ENCODE data around the gene SCRT2.
"Not testable (repeated sequence)": the region's sequence is repeated elsewhere in the genome, so short reads cannot be mapped to it uniquely, and the experiment has no call there.

The SCRT2 gene

DNA sequence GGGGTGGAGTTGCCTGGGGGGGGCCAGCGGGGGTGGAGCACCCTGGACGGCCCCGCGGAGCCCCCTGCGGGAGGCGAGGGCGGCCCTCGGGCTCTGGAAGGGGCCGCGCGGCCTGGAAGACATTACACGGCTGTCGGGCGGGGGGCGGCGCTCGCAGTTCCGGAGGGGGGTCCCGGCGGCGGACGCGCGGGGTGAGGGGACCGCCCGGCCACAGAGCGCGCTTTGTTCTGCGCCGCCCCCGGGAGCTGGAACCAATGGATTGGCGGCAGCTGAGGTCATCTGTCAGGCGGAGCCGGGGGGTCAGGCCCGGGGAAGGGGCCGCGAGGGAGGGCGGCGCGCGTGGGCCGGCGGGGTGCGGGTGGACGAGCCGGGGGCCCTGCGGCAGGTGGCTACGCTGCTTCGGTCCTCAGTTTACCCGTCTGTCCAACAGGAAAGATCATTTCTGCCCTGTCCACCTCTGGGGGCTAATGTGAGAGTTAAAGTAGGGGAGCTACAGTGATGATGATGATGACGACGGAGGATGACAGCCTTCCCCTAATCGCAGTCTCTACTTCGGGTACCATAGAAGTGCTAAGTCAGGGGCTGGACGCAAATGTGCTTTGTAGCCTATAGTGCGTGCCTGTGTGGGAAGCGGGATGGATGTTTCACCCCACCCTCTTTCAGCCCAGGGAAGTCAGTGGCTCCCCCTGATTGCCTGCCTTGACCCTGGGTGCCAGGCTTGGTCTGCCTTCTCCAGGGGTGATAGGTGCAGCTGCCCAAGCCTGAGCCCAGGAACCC is 33.0 kb downstream of the SCRT2 start:
- Histone ChIP-seq H3K4me1 (ENCODE audit: insufficient read depth, low read length) (peaks cover 7% of the 10 kb centered on the region), H3K27me3 (ENCODE audit: insufficient read depth, low read length, poor library complexity) (no peaks in the 10 kb centered on the region), H3K36me3 (ENCODE audit: insufficient read depth, low read length) (no peaks in the 10 kb centered on the region), H3K4me3 (ENCODE audit: low read depth in 1 of 2, low read length in 2 of 2) (no peak overlapping the region), H2AFZ (ENCODE audit: low read depth, low read length) (no peak overlapping the region), H4K20me1 (ENCODE audit: insufficient read depth, low read length) (peaks cover 6% of the 10 kb centered on the region; the same call in 1 of the 2 replicates), H3K4me2 (ENCODE audit: insufficient read depth, low read length) (no peak overlapping the region), H3K79me2 (ENCODE audit: insufficient read depth, low read length) (no peaks in the 10 kb centered on the region), H3K9me3 (ENCODE audit: insufficient read depth, low read length, severe bottlenecking) (no peaks in the 10 kb centered on the region), H3K27ac (ENCODE audit: low read length) (no peak overlapping the region), H3K9ac (ENCODE audit: low read depth, low read length) (no peak overlapping the region)
- TF ChIP-seq, protein P1, sequence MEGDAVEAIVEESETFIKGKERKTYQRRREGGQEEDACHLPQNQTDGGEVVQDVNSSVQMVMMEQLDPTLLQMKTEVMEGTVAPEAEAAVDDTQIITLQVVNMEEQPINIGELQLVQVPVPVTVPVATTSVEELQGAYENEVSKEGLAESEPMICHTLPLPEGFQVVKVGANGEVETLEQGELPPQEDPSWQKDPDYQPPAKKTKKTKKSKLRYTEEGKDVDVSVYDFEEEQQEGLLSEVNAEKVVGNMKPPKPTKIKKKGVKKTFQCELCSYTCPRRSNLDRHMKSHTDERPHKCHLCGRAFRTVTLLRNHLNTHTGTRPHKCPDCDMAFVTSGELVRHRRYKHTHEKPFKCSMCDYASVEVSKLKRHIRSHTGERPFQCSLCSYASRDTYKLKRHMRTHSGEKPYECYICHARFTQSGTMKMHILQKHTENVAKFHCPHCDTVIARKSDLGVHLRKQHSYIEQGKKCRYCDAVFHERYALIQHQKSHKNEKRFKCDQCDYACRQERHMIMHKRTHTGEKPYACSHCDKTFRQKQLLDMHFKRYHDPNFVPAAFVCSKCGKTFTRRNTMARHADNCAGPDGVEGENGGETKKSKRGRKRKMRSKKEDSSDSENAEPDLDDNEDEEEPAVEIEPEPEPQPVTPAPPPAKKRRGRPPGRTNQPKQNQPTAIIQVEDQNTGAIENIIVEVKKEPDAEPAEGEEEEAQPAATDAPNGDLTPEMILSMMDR (IDR thresholded peaks at IDR 0.05; ENCODE audit: borderline replicate concordance, extremely low read depth, low read length, poor library complexity, severe bottlenecking): no peak
- TF ChIP-seq EZH2 (IDR thresholded peaks at IDR 0.05; ENCODE audit: borderline replicate concordance, low read depth, low read length, severe bottlenecking): no peak
- ATAC-seq (ENCODE audit: insufficient read depth, low read depth) (no peak), DNase-seq (no peak)

DNA sequence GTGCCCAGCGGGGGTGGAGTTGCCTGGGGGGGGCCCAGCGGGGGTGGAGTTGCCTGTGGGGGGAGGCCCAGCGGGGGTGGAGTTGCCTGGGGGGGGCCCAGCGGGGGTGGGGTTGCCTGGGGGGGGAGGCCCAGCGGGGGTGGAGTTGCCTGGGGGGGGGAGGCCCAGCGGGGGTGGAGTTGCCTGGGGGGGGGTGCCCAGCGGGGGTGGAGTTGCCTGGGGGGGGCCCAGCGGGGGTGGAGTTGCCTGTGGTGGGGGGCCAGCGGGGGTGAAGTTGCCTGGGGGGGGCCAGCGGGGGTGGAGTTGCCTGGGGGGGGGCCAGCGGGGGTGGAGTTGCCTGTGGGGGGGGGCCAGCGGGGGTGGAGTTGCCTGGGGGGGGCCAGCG is 33.6 kb downstream of the SCRT2 start:
- H4K20me1 ChIP-seq (ENCODE audit: insufficient read depth, low read length); DNase-seq; H3K27ac ChIP-seq (ENCODE audit: low read length); H3K9me3 ChIP-seq (ENCODE audit: insufficient read depth, low read length, severe bottlenecking); H3K4me2 ChIP-seq (ENCODE audit: insufficient read depth, low read length); H3K9ac ChIP-seq (ENCODE audit: low read depth, low read length); H3K4me3 ChIP-seq (ENCODE audit: low read depth in 1 of 2, low read length in 2 of 2); H3K27me3 ChIP-seq (ENCODE audit: insufficient read depth, low read length, poor library complexity); H3K36me3 ChIP-seq (ENCODE audit: insufficient read depth, low read length); H3K79me2 ChIP-seq (ENCODE audit: insufficient read depth, low read length); ATAC-seq (ENCODE audit: insufficient read depth, low read depth); H3K4me1 ChIP-seq (ENCODE audit: insufficient read depth, low read length); H2AFZ ChIP-seq (ENCODE audit: low read depth, low read length): not testable (repeated sequence)

GRCh38 chr20:641516-641875 is 34.1 kb downstream of the SCRT2 start:
- Histone ChIP-seq H4K20me1 (ENCODE audit: insufficient read depth, low read length) (peaks cover 6% of the 10 kb centered on the region; the same call in 1 of the 2 replicates), H2AFZ (ENCODE audit: low read depth, low read length) (no peak overlapping the region), H3K4me3 (ENCODE audit: low read depth in 1 of 2, low read length in 2 of 2) (no peak overlapping the region), H3K4me2 (ENCODE audit: insufficient read depth, low read length) (no peak overlapping the region), H3K27ac (ENCODE audit: low read length) (no peak overlapping the region), H3K79me2 (ENCODE audit: insufficient read depth, low read length) (no peaks in the 10 kb centered on the region), H3K9me3 (ENCODE audit: insufficient read depth, low read length, severe bottlenecking) (no peaks in the 10 kb centered on the region), H3K4me1 (ENCODE audit: insufficient read depth, low read length) (peaks cover 7% of the 10 kb centered on the region), H3K27me3 (ENCODE audit: insufficient read depth, low read length, poor library complexity) (peaks cover 6% of the 10 kb centered on the region), H3K36me3 (ENCODE audit: insufficient read depth, low read length) (no peaks in the 10 kb centered on the region), H3K9ac (ENCODE audit: low read depth, low read length) (no peak overlapping the region)
- ATAC-seq (ENCODE audit: insufficient read depth, low read depth) (no peak), DNase-seq (no peak)
- no peak for TF ChIP-seq EZH2 (IDR thresholded peaks at IDR 0.05; ENCODE audit: borderline replicate concordance, low read depth, low read length, severe bottlenecking)
- TF ChIP-seq, protein P1 (IDR thresholded peaks at IDR 0.05; ENCODE audit: borderline replicate concordance, extremely low read depth, low read length, poor library complexity, severe bottlenecking): no peak

DNA sequence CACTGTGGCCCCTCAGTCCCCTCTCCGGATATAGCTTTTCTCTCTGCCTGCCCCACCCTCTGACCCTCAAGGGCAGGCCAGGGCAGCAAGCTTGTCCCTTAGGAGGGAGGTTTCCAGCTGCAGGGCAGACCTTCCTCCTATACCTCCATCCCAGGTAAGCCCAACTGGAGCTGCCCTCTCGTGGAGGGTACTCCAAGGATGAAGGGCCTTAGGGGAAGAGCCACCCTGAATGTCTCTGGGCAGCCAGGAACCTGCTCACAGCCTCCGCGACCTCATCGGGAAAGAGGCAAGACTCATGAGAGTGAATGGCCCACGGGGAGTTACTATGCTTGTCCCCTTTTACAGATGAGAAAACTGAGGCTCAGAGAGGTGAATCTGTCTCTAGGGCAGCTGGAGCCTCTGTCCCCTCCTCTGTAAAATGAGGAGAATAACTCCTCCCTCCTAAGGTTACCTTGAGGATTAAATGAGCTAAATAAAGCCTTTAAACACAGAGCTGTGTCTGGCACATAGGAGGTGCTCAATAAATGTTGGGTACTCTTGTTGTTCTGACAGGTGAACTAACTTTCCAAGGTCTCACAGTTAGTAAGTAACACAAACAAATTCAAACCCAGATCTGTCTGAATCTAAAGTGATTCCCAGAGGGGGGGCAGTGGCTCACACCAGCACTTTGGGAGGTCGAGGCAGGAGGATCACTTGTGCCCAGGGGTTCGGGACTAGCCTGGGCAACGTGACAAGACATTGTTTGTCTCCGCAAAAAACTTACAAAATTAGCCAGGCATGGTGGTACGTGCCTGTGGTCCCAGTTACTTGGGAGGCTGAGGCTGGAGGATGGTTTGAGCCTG is 34.7 kb downstream of the SCRT2 start:
- Histone ChIP-seq H3K4me2 (ENCODE audit: insufficient read depth, low read length) (no peak overlapping the region), H3K4me3 (ENCODE audit: low read depth in 1 of 2, low read length in 2 of 2) (no peak overlapping the region), H3K9me3 (ENCODE audit: insufficient read depth, low read length, severe bottlenecking) (no peaks in the 10 kb centered on the region), H4K20me1 (ENCODE audit: insufficient read depth, low read length) (peaks cover 6% of the 10 kb centered on the region; the same call in 1 of the 2 replicates), H3K9ac (ENCODE audit: low read depth, low read length) (no peak overlapping the region), H2AFZ (ENCODE audit: low read depth, low read length) (no peak overlapping the region), H3K36me3 (ENCODE audit: insufficient read depth, low read length) (no peaks in the 10 kb centered on the region), H3K4me1 (ENCODE audit: insufficient read depth, low read length) (peaks cover 7% of the 10 kb centered on the region), H3K27ac (ENCODE audit: low read length) (no peak overlapping the region), H3K27me3 (ENCODE audit: insufficient read depth, low read length, poor library complexity) (peaks cover 6% of the 10 kb centered on the region), H3K79me2 (ENCODE audit: insufficient read depth, low read length) (no peaks in the 10 kb centered on the region)
- no peak for DNase-seq
- TF ChIP-seq EZH2 (IDR thresholded peaks at IDR 0.05; ENCODE audit: borderline replicate concordance, low read depth, low read length, severe bottlenecking): no peak
- TF ChIP-seq, protein P1 (IDR thresholded peaks at IDR 0.05; ENCODE audit: borderline replicate concordance, extremely low read depth, low read length, poor library complexity, severe bottlenecking): no peak
- ATAC-seq (ENCODE audit: insufficient read depth, low read depth): no peak

Data from DND-41 (cell line).